Measurements from ENCODE around the gene ACTC1. TPM values are rescaled to one million over a fixed set of nuclear protein-coding genes. Genes with fewer than 3 reads are reported as not detected.

ACTC1 gene
- total RNA-seq, 1 donor from 2014 or later, result not detected

DNA sequence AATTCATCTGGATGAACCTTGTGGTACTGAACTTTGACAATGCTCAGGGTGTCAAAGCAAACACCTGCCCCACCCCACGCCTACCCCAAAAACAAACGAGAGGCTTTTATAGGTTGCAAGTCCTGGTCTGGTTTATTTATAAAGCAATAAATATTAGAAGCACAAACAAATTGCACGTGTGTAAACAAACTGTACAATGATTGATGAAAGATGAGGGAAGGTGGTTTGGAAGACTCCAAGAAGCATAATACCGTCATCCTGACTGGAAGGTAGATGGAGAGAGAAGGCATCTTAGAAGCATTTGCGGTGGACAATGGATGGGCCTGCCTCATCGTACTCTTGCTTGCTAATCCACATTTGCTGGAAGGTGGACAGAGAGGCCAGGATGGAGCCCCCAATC is 5.2 kb downstream of the ACTC1 start:
- DNase-seq (ENCODE audit: low read depth), result no peak
- no peak overlapping the region for H3K4me3 ChIP-seq (ENCODE audit: low read depth, low read length)
- TF ChIP-seq, protein P1, sequence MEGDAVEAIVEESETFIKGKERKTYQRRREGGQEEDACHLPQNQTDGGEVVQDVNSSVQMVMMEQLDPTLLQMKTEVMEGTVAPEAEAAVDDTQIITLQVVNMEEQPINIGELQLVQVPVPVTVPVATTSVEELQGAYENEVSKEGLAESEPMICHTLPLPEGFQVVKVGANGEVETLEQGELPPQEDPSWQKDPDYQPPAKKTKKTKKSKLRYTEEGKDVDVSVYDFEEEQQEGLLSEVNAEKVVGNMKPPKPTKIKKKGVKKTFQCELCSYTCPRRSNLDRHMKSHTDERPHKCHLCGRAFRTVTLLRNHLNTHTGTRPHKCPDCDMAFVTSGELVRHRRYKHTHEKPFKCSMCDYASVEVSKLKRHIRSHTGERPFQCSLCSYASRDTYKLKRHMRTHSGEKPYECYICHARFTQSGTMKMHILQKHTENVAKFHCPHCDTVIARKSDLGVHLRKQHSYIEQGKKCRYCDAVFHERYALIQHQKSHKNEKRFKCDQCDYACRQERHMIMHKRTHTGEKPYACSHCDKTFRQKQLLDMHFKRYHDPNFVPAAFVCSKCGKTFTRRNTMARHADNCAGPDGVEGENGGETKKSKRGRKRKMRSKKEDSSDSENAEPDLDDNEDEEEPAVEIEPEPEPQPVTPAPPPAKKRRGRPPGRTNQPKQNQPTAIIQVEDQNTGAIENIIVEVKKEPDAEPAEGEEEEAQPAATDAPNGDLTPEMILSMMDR (conservative IDR thresholded peaks at IDR 0.05; ENCODE audit: low read depth, low read length), result no peak

DNA sequence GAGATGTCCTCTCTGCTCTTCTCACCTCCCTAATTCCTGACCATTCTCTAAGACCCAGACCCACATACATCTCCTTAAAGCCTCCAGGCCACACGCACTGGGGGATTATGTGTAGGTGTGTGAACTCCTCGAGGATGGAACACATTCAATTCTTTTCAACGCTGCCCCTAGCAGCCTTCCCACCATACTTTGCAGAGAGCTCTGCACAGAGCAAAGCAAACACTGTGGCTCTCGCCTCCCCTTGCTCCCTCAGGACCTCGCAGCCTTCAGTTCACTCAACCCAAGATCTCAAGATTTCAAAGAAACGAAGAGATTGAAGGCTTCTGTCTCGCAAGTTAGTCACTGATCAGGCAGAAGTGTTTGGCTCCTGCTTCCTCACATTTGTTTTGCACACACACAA is 6.0 kb downstream of the ACTC1 start:
- TF ChIP-seq, protein P1 (conservative IDR thresholded peaks at IDR 0.05; ENCODE audit: low read depth, low read length), result no peak
- DNase-seq (ENCODE audit: low read depth), result no peak
- no peak overlapping the region for H3K4me3 ChIP-seq (ENCODE audit: low read depth, low read length)

DNA sequence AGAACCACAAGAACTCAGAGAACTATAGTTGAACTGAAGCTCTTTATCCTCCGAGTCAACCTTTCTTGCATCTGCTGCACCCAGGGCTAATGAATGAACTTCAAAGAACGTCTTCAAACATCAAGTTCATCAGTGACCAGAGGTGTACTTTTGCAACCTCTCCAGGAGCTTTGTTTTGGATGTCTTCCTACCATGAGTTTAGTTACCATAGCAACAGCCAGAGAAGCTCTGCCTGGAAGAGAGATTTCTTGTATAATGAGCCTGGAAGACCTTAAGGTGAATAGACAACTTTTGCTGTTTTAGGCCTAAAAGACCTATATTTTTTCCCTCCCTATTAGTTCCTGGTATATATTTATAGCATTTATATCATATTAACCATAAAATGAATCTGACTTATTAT is 9.1 kb downstream of the ACTC1 start:
- H3K4me3 ChIP-seq (ENCODE audit: low read depth, low read length), result no peak overlapping the region
- TF ChIP-seq, protein P1 (conservative IDR thresholded peaks at IDR 0.05; ENCODE audit: low read depth, low read length), result no peak
- no peak for DNase-seq (ENCODE audit: low read depth)

DNA sequence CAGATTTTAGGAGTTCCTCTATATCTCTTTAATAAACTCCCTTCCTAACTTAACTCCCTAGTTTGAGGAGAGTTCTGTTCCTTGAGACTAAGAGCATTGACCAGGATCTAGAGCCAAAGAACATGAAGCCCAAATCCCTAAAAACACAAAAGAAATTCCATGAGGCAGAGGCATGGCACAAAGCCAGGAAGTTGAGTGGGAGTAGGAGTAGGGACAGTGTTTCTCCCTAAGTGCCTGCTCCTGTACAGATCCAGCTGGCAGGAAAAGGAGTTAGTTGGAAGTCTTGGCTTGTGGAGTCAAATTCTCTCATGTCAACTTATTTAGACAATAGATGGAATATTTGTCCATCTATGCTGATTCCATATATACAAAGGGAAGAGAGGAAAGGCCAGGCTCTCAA is 11.4 kb downstream of the ACTC1 start:
- DNase-seq (ENCODE audit: low read depth), result no peak

DNA sequence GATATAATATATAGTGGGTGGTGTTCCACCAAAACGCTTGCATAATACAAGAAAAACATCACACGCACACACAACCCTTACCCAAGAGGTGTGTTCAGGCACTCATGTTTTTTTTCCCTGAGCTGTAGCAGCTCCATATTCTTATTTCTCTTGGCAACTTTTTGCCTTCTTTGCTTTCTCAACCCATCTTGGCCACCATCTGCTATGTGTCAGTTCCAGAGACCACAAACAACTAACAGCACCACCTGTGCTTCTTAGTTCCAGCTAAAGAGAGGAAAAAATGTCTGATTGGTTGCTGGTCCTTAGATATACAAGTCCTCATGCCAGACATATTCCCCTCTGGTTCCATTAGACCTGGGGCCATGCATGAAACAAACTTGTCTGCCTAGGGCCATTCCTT is 11.9 kb downstream of the ACTC1 start:
- no peak for DNase-seq (ENCODE audit: low read depth)
- TF ChIP-seq, protein P1 (conservative IDR thresholded peaks at IDR 0.05; ENCODE audit: low read depth, low read length), result no peak

More for the DNA sequence above, 11.4 kb downstream of the ACTC1 start:
- no peak overlapping the region for H3K4me3 ChIP-seq (ENCODE audit: low read depth, low read length)
- TF ChIP-seq, protein P1 (conservative IDR thresholded peaks at IDR 0.05; ENCODE audit: low read depth, low read length), result no peak

GRCh38 chr15:34782901-34783300 is 12.4 kb downstream of the ACTC1 start:
- H3K4me3 ChIP-seq (ENCODE audit: low read depth, low read length), result no peak overlapping the region
- DNase-seq (ENCODE audit: low read depth), result no peak
- TF ChIP-seq, protein P1 (conservative IDR thresholded peaks at IDR 0.05; ENCODE audit: low read depth, low read length), result no peak

More for the DNA sequence above, 11.9 kb downstream of the ACTC1 start:
- no peak overlapping the region for H3K4me3 ChIP-seq (ENCODE audit: low read depth, low read length)

DNA sequence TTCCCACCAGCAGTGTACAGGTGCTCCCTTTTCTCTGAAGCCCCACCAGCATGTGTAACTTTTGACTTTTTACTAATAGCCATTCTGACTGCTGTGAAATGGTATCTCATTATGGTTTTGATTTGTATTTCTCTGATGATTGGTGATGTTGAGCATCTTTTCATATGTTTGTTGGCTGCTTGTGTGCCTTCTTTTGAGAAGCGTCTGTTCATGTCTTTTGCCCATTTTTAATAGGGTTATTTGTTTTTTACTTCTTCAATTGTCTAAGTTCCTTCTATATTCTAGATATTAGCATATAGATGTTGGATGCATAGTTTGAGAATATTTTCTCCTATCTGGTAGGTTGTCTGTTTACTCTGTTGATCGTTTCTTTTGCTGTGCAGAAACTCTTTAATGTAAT is 14.6 kb downstream of the ACTC1 start:
- no peak overlapping the region for H3K4me3 ChIP-seq (ENCODE audit: low read depth, low read length)
- DNase-seq (ENCODE audit: low read depth), result no peak
- TF ChIP-seq, protein P1 (conservative IDR thresholded peaks at IDR 0.05; ENCODE audit: low read depth, low read length), result no peak

Measured in epithelial cell of proximal tubule (primary cell).